Measurements from ENCODE around the gene CD7. TPM values are rescaled to one million over a fixed set of nuclear protein-coding genes. Genes with fewer than 3 reads are reported as not detected.

The CD7 gene
- total and polyA plus RNA-seq, 9 of the 15 experiments (the other 6 are each of a cell fraction or from before 2014, with no cell fraction given) = 0.21 to 0.35 TPM; not detected in 7

DNA sequence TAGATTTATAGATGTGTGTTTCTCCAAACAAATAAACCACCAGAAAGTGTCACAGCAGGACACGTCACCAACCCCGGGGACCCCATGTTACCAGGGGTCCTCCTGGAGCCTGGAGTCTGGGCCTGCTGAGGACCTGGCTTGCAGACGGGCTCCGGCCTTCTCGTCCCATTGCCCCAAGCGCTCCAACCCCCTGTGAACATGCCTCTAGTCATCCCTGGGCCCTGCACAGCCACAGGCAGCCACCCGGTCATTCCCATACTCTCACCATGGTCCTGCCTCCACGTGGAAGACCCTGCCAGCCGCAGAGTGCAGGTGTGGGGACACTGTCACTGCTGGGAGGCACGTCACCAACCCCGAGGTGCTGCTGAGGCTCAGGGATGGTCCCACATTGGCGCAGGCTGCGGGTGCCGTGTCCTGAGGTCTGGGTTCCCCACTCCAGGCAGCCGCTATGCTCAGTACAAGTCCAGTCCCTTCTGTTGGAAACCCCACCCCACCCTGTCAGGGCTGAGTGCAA is 11.6 kb upstream of the CD7 start (continued):
- TF ChIP-seq, protein P1, sequence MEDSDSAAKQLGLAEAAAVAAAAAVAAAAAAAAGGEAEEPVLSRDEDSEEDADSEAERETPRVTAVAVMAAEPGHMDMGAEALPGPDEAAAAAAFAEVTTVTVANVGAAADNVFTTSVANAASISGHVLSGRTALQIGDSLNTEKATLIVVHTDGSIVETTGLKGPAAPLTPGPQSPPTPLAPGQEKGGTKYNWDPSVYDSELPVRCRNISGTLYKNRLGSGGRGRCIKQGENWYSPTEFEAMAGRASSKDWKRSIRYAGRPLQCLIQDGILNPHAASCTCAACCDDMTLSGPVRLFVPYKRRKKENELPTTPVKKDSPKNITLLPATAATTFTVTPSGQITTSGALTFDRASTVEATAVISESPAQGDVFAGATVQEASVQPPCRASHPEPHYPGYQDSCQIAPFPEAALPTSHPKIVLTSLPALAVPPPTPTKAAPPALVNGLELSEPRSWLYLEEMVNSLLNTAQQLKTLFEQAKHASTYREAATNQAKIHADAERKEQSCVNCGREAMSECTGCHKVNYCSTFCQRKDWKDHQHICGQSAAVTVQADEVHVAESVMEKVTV (CRISPR knock-in tag; IDR thresholded peaks at IDR 0.05) = no peak
- TF ChIP-seq ZNF583 (CRISPR knock-in tag; IDR thresholded peaks at IDR 0.05) = no peak
- TF ChIP-seq TEAD1 (CRISPR knock-in tag; IDR thresholded peaks at IDR 0.05) = no peak
- TF ChIP-seq HDAC8 (tag; IDR thresholded peaks at IDR 0.05) = no peak
- TF ChIP-seq L3MBTL2 (IDR thresholded peaks at IDR 0.05) = no peak
- TF ChIP-seq, protein P2, sequence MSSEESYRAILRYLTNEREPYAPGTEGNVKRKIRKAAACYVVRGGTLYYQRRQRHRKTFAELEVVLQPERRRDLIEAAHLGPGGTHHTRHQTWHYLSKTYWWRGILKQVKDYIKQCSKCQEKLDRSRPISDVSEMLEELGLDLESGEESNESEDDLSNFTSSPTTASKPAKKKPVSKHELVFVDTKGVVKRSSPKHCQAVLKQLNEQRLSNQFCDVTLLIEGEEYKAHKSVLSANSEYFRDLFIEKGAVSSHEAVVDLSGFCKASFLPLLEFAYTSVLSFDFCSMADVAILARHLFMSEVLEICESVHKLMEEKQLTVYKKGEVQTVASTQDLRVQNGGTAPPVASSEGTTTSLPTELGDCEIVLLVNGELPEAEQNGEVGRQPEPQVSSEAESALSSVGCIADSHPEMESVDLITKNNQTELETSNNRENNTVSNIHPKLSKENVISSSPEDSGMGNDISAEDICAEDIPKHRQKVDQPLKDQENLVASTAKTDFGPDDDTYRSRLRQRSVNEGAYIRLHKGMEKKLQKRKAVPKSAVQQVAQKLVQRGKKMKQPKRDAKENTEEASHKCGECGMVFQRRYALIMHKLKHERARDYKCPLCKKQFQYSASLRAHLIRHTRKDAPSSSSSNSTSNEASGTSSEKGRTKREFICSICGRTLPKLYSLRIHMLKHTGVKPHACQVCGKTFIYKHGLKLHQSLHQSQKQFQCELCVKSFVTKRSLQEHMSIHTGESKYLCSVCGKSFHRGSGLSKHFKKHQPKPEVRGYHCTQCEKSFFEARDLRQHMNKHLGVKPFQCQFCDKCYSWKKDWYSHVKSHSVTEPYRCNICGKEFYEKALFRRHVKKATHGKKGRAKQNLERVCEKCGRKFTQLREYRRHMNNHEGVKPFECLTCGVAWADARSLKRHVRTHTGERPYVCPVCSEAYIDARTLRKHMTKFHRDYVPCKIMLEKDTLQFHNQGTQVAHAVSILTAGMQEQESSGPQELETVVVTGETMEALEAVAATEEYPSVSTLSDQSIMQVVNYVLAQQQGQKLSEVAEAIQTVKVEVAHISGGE (CRISPR knock-in tag; IDR thresholded peaks at IDR 0.05) = no peak

Measured in K562 (cell line).